GM18873 (cell line): Measurements from ENCODE around the gene NSD2.
"Not testable (repeated sequence)": the region's sequence is repeated elsewhere in the genome, so short reads cannot be mapped to it uniquely, and the experiment has no call there.

Source experiments
- ATAC-seq: cut with Tn5 transposase; IDR thresholded peaks from one replicate; pipeline ENCODE4 v1.9.1; 2021; ENCODE audit warnings: mild to moderate bottlenecking, moderate library complexity, moderate number of reproducible peaks; ENCODE audit not compliant: unreplicated experiment, low FRiP score

The NSD2 gene

GRCh38 chr4:1993718-1994516, 122.7 kb downstream of the NSD2 start:
- not testable (repeated sequence) for ATAC-seq

- no peak for ATAC-seq
These were observed 123.7 kb downstream of the NSD2 start for GRCh38 chr4:1994938-1995337.

- no peak for ATAC-seq
These were observed 125.8 kb downstream of the NSD2 start for GRCh38 chr4:1996866-1997611.

- ATAC-seq: no peak
These were observed 126.5 kb downstream of the NSD2 start for GRCh38 chr4:1997712-1998111.

GRCh38 chr4:1998296-1998695, 127.1 kb downstream of the NSD2 start:
- ATAC-seq: no peak

GRCh38 chr4:1999308-1999707, 128.1 kb downstream of the NSD2 start:
- not testable (repeated sequence) for ATAC-seq

GRCh38 chr4:2003361-2003760, 132.2 kb downstream of the NSD2 start:
- ATAC-seq: not testable (repeated sequence)

GRCh38 chr4:2006367-2006766, 135.2 kb downstream of the NSD2 start:
- ATAC-seq: no peak

- no peak for ATAC-seq
These were observed 135.9 kb downstream of the NSD2 start for GRCh38 chr4:2006956-2007653.

GRCh38 chr4:2007804-2008670, 136.8 kb downstream of the NSD2 start:
- ATAC-seq: no peak

- no peak for ATAC-seq
These were observed 137.4 kb downstream of the NSD2 start for GRCh38 chr4:2008671-2008920.

GRCh38 chr4:2008921-2009650, 137.9 kb downstream of the NSD2 start, which contains the start of gene NELFA:
Gene NELFA, minus strand, starts transcription at chr4:2008974. Its CDS starts 15 bp downstream, at chr4:2008959.
- peak; percentile 80 for ATAC-seq

- peak; percentile 0 for ATAC-seq
These were observed 138.5 kb downstream of the NSD2 start for GRCh38 chr4:2009651-2010233.

- ATAC-seq: no peak
These were observed 140.4 kb downstream of the NSD2 start for GRCh38 chr4:2011583-2011982.

- ATAC-seq: no peak
These were observed 143.8 kb downstream of the NSD2 start for GRCh38 chr4:2015008-2015407.

GRCh38 chr4:2021358-2022018, 150.3 kb downstream of the NSD2 start:
- not testable (repeated sequence) for ATAC-seq

- no peak for ATAC-seq
These were observed 153.5 kb downstream of the NSD2 start for GRCh38 chr4:2024683-2025082.

- no peak for ATAC-seq
These were observed 154.6 kb downstream of the NSD2 start for GRCh38 chr4:2025817-2026216.

GRCh38 chr4:2027120-2027519, 155.9 kb downstream of the NSD2 start:
- ATAC-seq: not testable (repeated sequence)
